IMR-90 (cell line): ENCODE data around the gene OPCML. TPM values are rescaled to one million over a fixed set of nuclear protein-coding genes. Genes with fewer than 3 reads are reported as not detected.

Experiments used
- ATAC-seq: fragments of 200-7000 bp; cut with Tn5 transposase; 2 replicates; pipeline ENCODE4 v1.9.1; 2020; ENCODE audit warnings: low read depth, mild to moderate bottlenecking, moderate library complexity
- BruUV-seq: library from RNA; stranded (reverse); fragments of 400-500 nt; replicated peaks from 2 replicates; lab custom pipeline; 2021; lab: Mats Ljungman, UMichigan
- CTCF ChIA-PET: fragments of 300-600 bp; formaldehyde crosslinking; extraction: SDS; loops from one replicate; lab custom pipeline; 2021; ENCODE audit warnings: antibody characterized with exemption; lab: Yijun Ruan, JAX
- POLR2A ChIA-PET: fragments of 300-600 bp; sonication (Branson Sonifier 250); formaldehyde crosslinking; loops from one replicate; lab custom pipeline; 2022; ENCODE audit warnings: antibody characterized with exemption; ENCODE audit not compliant: unreplicated experiment; lab: Charles Lee
- DNase-seq: peaks from one replicate; pipeline ENCODE4 v3.0.0; 2013
- H2AFZ ChIP-seq: replicated peaks from 2 replicates; pipeline ENCODE3; 2013; ENCODE audit warnings: low read length, mild to moderate bottlenecking; ENCODE audit not compliant: poor library complexity
- H2AK5ac ChIP-seq: 2 replicates; pipeline ENCODE4 v1.6.1; 2013; ENCODE audit warnings: low read depth, low read length, inconsistent platforms
- H2AK9ac ChIP-seq: replicated peaks from 2 replicates; pipeline ENCODE3; 2013; ENCODE audit warnings: mild to moderate bottlenecking, low read depth, low read length, moderate library complexity; ENCODE audit not compliant: poor library complexity
- H2BK120ac ChIP-seq: 2 replicates; pipeline ENCODE4 v1.6.1; 2013; ENCODE audit warnings: low read depth, low read length, inconsistent platforms
- H2BK15ac ChIP-seq: 3 replicates; pipeline ENCODE4 v1.6.1; 2013; ENCODE audit warnings: low read depth, low read length, inconsistent platforms
- H2BK20ac ChIP-seq: 2 replicates; pipeline ENCODE4 v1.6.1; 2013; ENCODE audit warnings: low read depth, mild to moderate bottlenecking, inconsistent platforms, low read length, moderate library complexity
- H2BK5ac ChIP-seq: 2 replicates; pipeline ENCODE4 v1.6.1; 2013; ENCODE audit warnings: mild to moderate bottlenecking, low read depth, low read length, inconsistent platforms; ENCODE audit not compliant: poor library complexity, severe bottlenecking
- H3K14ac ChIP-seq: replicated peaks from 2 replicates; pipeline ENCODE4 v1.6.1; 2013; ENCODE audit warnings: low read depth, low read length, inconsistent platforms
- H3K18ac ChIP-seq: 2 replicates; pipeline ENCODE4 v1.6.1; 2013; ENCODE audit warnings: low read depth, low read length, control low read depth
- H3K23ac ChIP-seq: 2 replicates; pipeline ENCODE4 v1.6.1; 2013; ENCODE audit warnings: low read depth, low read length, inconsistent platforms
- H3K27ac ChIP-seq: 2 replicates; pipeline ENCODE4 v1.5.1; 2013; ENCODE audit warnings: mild to moderate bottlenecking, control low read depth, low read length; ENCODE audit not compliant: insufficient read depth
- H3K27me3 ChIP-seq: 2 replicates; pipeline ENCODE4 v1.6.1; 2013; ENCODE audit warnings: low read length; ENCODE audit not compliant: control insufficient read depth, insufficient read depth
- H3K36me3 ChIP-seq: 2 replicates; pipeline ENCODE4 v1.6.1; 2013; ENCODE audit warnings: low read length, mixed read lengths; ENCODE audit not compliant: control insufficient read depth, insufficient read depth
- H3K4ac ChIP-seq: 2 replicates; pipeline ENCODE4 v1.6.1; 2013; ENCODE audit warnings: low read depth, low read length, inconsistent platforms
- H3K4me1 ChIP-seq: 2 replicates; pipeline ENCODE4 v1.6.1; 2013; ENCODE audit warnings: low read length, mixed read lengths; ENCODE audit not compliant: control insufficient read depth, insufficient read depth
- H3K4me2 ChIP-seq: 2 replicates; pipeline ENCODE4 v1.6.1; 2013; ENCODE audit warnings: low read depth, mild to moderate bottlenecking, control low read depth, low read length, moderate library complexity
- H3K4me3 ChIP-seq: 2 replicates; pipeline ENCODE4 v1.5.1; 2013; ENCODE audit warnings: low read depth, mild to moderate bottlenecking, control low read depth, low read length, moderate library complexity; ENCODE audit not compliant: insufficient read depth
- H3K56ac ChIP-seq: 2 replicates; pipeline ENCODE4 v1.6.1; 2013; ENCODE audit warnings: low read length, inconsistent platforms; ENCODE audit not compliant: insufficient read depth; ENCODE audit errors: extremely low read depth
- H3K79me1 ChIP-seq, 2 experiments: 2 replicates each; pipeline ENCODE4 v1.6.1; 2013; ENCODE audit warnings: low read length in 2 of 2, inconsistent platforms in 1 of 2, low read depth in 1 of 2
- H3K9ac ChIP-seq: 2 replicates; pipeline ENCODE4 v1.6.1; 2013; ENCODE audit warnings: low read depth, low read length, control low read depth
- H3K9me1 ChIP-seq: 2 replicates; pipeline ENCODE4 v1.6.1; 2013; ENCODE audit warnings: low read length, inconsistent platforms; ENCODE audit not compliant: insufficient read depth
- H3K9me3 ChIP-seq: 2 replicates; pipeline ENCODE4 v1.6.1; 2013; ENCODE audit warnings: low read length; ENCODE audit not compliant: control insufficient read depth, insufficient read depth
- H4K20me1 ChIP-seq: 2 replicates; pipeline ENCODE4 v1.6.1; 2013; ENCODE audit warnings: low read length, inconsistent platforms; ENCODE audit not compliant: insufficient read depth
- H4K5ac ChIP-seq: 2 replicates; pipeline ENCODE4 v1.6.1; 2013; ENCODE audit warnings: mild to moderate bottlenecking, low read depth, low read length, control low read depth
- H4K8ac ChIP-seq, 2 experiments: 2 replicates each; pipeline ENCODE4 v1.6.1; 2013; ENCODE audit warnings: low read depth in 2 of 2, low read length in 2 of 2, control low read depth in 1 of 2, inconsistent platforms in 1 of 2
- H4K91ac ChIP-seq: 2 replicates; pipeline ENCODE4 v1.6.1; 2013; ENCODE audit warnings: low read depth, low read length, inconsistent platforms; ENCODE audit not compliant: insufficient read depth
- CHD1 ChIP-seq: IDR thresholded peaks from 2 replicates; pipeline ENCODE4 v1.6.1; 2012; ENCODE audit warnings: low read depth, low read length, improper control_type of control experiment
- MAFK ChIP-seq: IDR thresholded peaks from 2 replicates; pipeline ENCODE4 v1.6.1; 2012; ENCODE audit warnings: low read depth, low read length, improper control_type of control experiment
- RCOR1 ChIP-seq: IDR thresholded peaks from 2 replicates; pipeline ENCODE4 v1.6.1; 2012; ENCODE audit warnings: mild to moderate bottlenecking, low read length, improper control_type of control experiment; ENCODE audit not compliant: insufficient replicate concordance
- WGBS, 2 experiments: methylation state at CpG; one replicate each; pipeline versions ENCODE4 v1.1.5 to v1.1.7; 2013; ENCODE audit warnings: missing lambda C conversion rate in 2 of 2; ENCODE audit not compliant: insufficient read length in 1 of 2; ENCODE audit errors: extremely low coverage in 2 of 2; 5-methylcytosine and 5-hydroxymethylcytosine counted together
- dilution Hi-C: fragments of 300-500 bp; cut with HindIII; formaldehyde crosslinking; loops from one replicate; pipeline ENCODE4 v1.14.3; 2018; ENCODE audit warnings: low sequenced_read_pairs; ENCODE audit not compliant: unreplicated experiment
- in situ Hi-C: fragments of 300-500 bp; cut with MboI; formaldehyde crosslinking; loops from 3 replicates; pipeline ENCODE4 v1.14.3; 2019; ENCODE audit warnings: low sequenced_read_pairs, inconsistent platforms, mixed read lengths
- intact Hi-C: fragments of 100-400 bp; cut with micrococcal nuclease; formaldehyde crosslinking; loops from 2 replicates; pipeline ENCODE4 v1.10.0; 2022
- polyA plus RNA-seq, 3 experiments: library from polyadenylated mRNA; depleted of rRNA; stranded (reverse); fragments of >200 nt; gene quantifications; 2 replicates each; pipeline ENCODE4 v1.2.3, GENCODE V29; 2012; ENCODE audit warnings: low replicate concordance in 1 of 3
- total RNA-seq: library from RNA; depleted of rRNA; stranded (reverse); fragments of >200 nt; gene quantifications from 2 replicates; pipeline ENCODE4 v1.2.3, GENCODE V29; 2012

Gene OPCML
- total and polyA plus RNA-seq, 2 of the 4 experiments (the other 2 are of a cell fraction), result under 0.01 to 2.6 TPM

DNA sequence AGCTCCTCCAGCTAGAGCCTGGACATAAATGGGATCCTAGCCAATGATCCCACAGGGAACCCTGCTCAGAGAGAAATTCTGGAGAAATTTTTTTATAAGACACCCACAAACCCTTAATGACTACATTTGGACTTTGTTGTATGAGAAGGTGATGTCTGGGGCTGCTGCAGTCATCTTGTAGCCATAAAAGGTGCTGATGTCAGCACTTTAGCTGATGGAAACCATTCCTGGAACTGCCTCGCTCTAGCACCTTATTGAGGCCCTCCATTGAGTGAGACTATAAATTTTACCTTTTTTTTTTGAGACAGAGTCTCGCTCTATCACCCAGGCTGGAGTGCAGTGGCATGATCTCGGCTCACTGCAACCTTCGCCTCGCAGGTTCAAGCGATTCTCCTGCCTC is 610.7 kb downstream of the OPCML start:
- no peak for ATAC-seq
- ChIA-PET POLR2A (no interaction called here), CTCF (no interaction called here)
- Histone ChIP-seq H3K9ac (no peak overlapping the region), H3K27me3 (no peaks in the 10 kb centered on the region; the same call in none of the 2 replicates), H3K4me1 (no peaks in the 10 kb centered on the region), H2BK15ac (no peak overlapping the region), H2AK9ac (no peak overlapping the region), H4K8ac (no peak overlapping the region), H3K14ac (no peak overlapping the region), H3K27ac (no peak overlapping the region), H3K4me2 (no peak overlapping the region), H2BK20ac (no peak overlapping the region), H3K4ac (no peak overlapping the region), H4K5ac (no peak overlapping the region), H3K36me3 (no peaks in the 10 kb centered on the region), H3K56ac (no peak overlapping the region), H2AFZ (no peak overlapping the region), H3K23ac (no peak overlapping the region), H3K9me1 (no peaks in the 10 kb centered on the region), H4K20me1 (no peaks in the 10 kb centered on the region), H3K4me3 (no peak overlapping the region), H3K18ac (no peak overlapping the region), H3K79me1 (no peaks in the 10 kb centered on the region), H2AK5ac (no peak overlapping the region), H2BK120ac (no peak overlapping the region), H4K91ac (no peak overlapping the region), H3K9me3 (no peaks in the 10 kb centered on the region), H2BK5ac (no peak overlapping the region)
- dilution Hi-C loops (no loop called here), intact Hi-C loops (no loop called here), in situ Hi-C loops (no loop called here)
- TF ChIP-seq CHD1 (no peak), RCOR1 (no peak), MAFK (peak; percentile 98)
- 90% methylated on average over 3 of the region's 6 CpGs; no CpG with 5 or more reads in 1 of the 2 experiments for WGBS, 2 experiments
- no peak for DNase-seq
- BruUV-seq, result no TSS peak
